A673 (cell line): Measurements from ENCODE around the gene SPDYE5.
"Not testable (repeated sequence)": the region's sequence is repeated elsewhere in the genome, so short reads cannot be mapped to it uniquely, and the experiment has no call there.

Source experiments
- CTCF ChIP-seq: fragments of 300-800, 200-600 bp; sonication (generic); conservative IDR thresholded peaks from 2 replicates; pipeline ENCODE4 v1.5.1; 2017; ENCODE audit warnings: low read depth, mild to moderate bottlenecking, antibody characterized with exemption, low read length, moderate library complexity, mixed read lengths
- EZH2 ChIP-seq: fragments of 200-600 bp; sonication (generic); IDR thresholded peaks from 2 replicates; pipeline ENCODE4 v1.6.1; 2017; ENCODE audit warnings: borderline replicate concordance, low read depth, mild to moderate bottlenecking, mixed read lengths, antibody characterized with exemption, low read length; ENCODE audit not compliant: poor library complexity, severe bottlenecking

GRCh38 chr7:75449946-75450345, 42.2 kb upstream of the SPDYE5 start:
- not testable (repeated sequence) for TF ChIP-seq CTCF, EZH2
